Measurements from ENCODE around the gene NWD2.

GRCh38 chr4:37421614-37422013 is 177.1 kb downstream of the NWD2 start:
- TF ChIP-seq CTCF (IDR thresholded peaks at IDR 0.05 in 4 of 5, conservative IDR thresholded peaks at IDR 0.05 in 1 of 5) (no peak), POLR2A (IDR thresholded peaks at IDR 0.05) (no peak)

Measured in gastrocnemius medialis (tissue), 4 donors.